Neural progenitor cell (in vitro differentiated cells): ENCODE results near the gene NFATC4.

ENCODE experiments used
- EZH2 ChIP-seq: fragments of 200-600 bp; sonication (generic); IDR thresholded peaks from 2 replicates; pipeline ENCODE4 v1.6.1; 2017; ENCODE audit warnings: antibody characterized with exemption, mild to moderate bottlenecking, moderate library complexity
- TF ChIP-seq, protein P1 (sequence below): fragments of 200-600 bp; sonication (generic); IDR thresholded peaks from 2 replicates; pipeline ENCODE4 v1.5.1; 2017; ENCODE audit warnings: antibody characterized with exemption, mild to moderate bottlenecking

DNA sequence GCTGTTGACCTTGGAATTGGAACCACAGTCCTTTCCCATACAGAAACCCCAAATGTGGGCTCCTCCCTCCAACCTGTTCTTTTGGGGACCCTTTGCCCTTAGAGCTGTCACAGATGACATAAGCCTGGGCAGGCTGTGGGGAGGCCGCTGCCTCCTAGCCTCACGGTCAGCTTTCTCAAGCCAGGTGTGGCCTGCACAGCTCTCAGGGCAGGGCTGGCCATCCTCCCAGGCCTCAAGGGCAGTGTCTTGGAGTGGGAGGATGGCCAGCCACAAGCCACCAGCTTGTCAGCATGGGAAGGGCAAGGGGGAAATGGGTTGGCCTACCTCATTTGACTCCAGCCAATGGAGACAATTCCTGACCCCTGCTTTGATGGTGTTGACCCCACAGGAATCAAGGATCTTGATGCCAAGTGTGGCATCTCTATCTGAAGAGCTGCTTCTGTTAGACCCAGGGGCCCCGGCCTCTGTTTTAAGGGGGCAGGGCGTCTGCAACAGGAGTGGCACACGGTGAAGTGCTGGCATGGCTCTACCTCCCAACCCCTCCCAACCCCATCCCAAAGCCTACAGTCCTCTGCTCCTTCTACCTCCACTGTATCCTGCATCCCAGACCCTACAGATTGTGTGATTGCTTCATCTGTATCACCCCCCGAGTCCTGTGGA lies 50.0 kb downstream of the NFATC4 start:
- no peak for TF ChIP-seq EZH2
- TF ChIP-seq, protein P1, sequence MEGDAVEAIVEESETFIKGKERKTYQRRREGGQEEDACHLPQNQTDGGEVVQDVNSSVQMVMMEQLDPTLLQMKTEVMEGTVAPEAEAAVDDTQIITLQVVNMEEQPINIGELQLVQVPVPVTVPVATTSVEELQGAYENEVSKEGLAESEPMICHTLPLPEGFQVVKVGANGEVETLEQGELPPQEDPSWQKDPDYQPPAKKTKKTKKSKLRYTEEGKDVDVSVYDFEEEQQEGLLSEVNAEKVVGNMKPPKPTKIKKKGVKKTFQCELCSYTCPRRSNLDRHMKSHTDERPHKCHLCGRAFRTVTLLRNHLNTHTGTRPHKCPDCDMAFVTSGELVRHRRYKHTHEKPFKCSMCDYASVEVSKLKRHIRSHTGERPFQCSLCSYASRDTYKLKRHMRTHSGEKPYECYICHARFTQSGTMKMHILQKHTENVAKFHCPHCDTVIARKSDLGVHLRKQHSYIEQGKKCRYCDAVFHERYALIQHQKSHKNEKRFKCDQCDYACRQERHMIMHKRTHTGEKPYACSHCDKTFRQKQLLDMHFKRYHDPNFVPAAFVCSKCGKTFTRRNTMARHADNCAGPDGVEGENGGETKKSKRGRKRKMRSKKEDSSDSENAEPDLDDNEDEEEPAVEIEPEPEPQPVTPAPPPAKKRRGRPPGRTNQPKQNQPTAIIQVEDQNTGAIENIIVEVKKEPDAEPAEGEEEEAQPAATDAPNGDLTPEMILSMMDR, result no peak
